K562 (cell line): Measurements from ENCODE around the gene PODXL2. TPM values are rescaled to one million over a fixed set of nuclear protein-coding genes. Genes with fewer than 3 reads are reported as not detected.
A peak's percentile ranks its signal among the peaks of the same experiment; 100 is the strongest.

Source experiments
- ATAC-seq: fragments of 200-7000 bp; cut with Tn5 transposase; 3 replicates; pipeline ENCODE4 v1.9.1; 2020; ENCODE audit warnings: moderate library complexity
- BruUV-seq: library from RNA; stranded (reverse); fragments of 400-500 nt; replicated peaks from 2 replicates; lab custom pipeline; 2021; lab: Mats Ljungman, UMichigan
- CTCF ChIA-PET: fragments of 300-600 bp; formaldehyde crosslinking; extraction: SDS; loops from one replicate; lab custom pipeline; 2021; ENCODE audit warnings: low intra/inter-chr PET ratio; lab: Yijun Ruan, JAX
- POLR2A ChIA-PET: fragments of 300-600, 350-650 bp; sonication (Branson Sonifier 250); formaldehyde crosslinking; extraction: SDS; loops from one replicate; lab custom pipeline; 2021; ENCODE audit warnings: antibody characterized with exemption, inconsistent platforms; lab: Yijun Ruan, JAX
- DNase-seq, 4 experiments: peaks; one replicate each; pipeline versions ENCODE4 v3.0.0 to v3.0.0-alpha.2; 2011 to 2018; ENCODE audit warnings: low spot score in 3 of 4, mixed read lengths in 3 of 4; ENCODE audit errors: extremely low read depth in 1 of 4
- FAIRE-seq: peaks from 2 replicates; lab custom pipeline; 2011; peaks lifted over from hg19 to GRCh38; lab: Jason Lieb, UNC
- H2AFZ ChIP-seq: 2 replicates; pipeline ENCODE4 v1.6.0; 2011; ENCODE audit warnings: low read depth, low read length, control low read depth, inconsistent platforms
- H3K27ac ChIP-seq: fragments of 200-600 bp; 3 replicates; pipeline ENCODE4 v1.8.0; 2011; ENCODE audit warnings: low read depth, mild to moderate bottlenecking, control low read depth, inconsistent platforms, low read length, moderate library complexity, mixed read lengths; ENCODE audit errors: extremely low read depth
- H3K27me3 ChIP-seq, 2 experiments: fragments of 300-600 bp in 1 of 2; 2 replicates in 1 of 2; 3 replicates in 1 of 2; pipeline versions ENCODE4 v1.6.0 to v1.8.0; 2011; ENCODE audit warnings: inconsistent platforms in 2 of 2, low read length in 2 of 2, mild to moderate bottlenecking in 1 of 2, mixed read lengths in 1 of 2, moderate library complexity in 1 of 2; ENCODE audit not compliant: control insufficient read depth in 2 of 2, insufficient read depth in 2 of 2
- H3K36me3 ChIP-seq: fragments of 300-600 bp; 3 replicates; pipeline ENCODE4 v1.8.0; 2011; ENCODE audit warnings: mild to moderate bottlenecking, low read length, inconsistent platforms; ENCODE audit not compliant: control insufficient read depth, insufficient read depth
- H3K4me1 ChIP-seq, 2 experiments: fragments of 200-600 bp in 1 of 2; replicated peaks in 1 of 2; 2 replicates in 1 of 2; 3 replicates in 1 of 2; pipeline versions ENCODE4 v1.5.1 to v1.8.0; 2011; ENCODE audit warnings: inconsistent platforms in 2 of 2, low read length in 2 of 2, mild to moderate bottlenecking in 1 of 2, mixed read lengths in 1 of 2, moderate library complexity in 1 of 2; ENCODE audit not compliant: control insufficient read depth in 2 of 2, insufficient read depth in 2 of 2
- H3K4me2 ChIP-seq: 2 replicates; pipeline ENCODE4 v1.6.1; 2011; ENCODE audit warnings: low read length, control low read depth, inconsistent platforms, mixed read lengths; ENCODE audit not compliant: insufficient read depth
- H3K4me3 ChIP-seq: fragments of 200-600 bp; sonication (generic), shearing (Covaris generic); 2 replicates; pipeline ENCODE4 v1.5.1; 2016; ENCODE audit warnings: control low read depth, inconsistent platforms
- H3K79me2 ChIP-seq: fragments of 200-600 bp; 3 replicates; pipeline ENCODE4 v1.8.0; 2011; ENCODE audit warnings: low read length, inconsistent platforms; ENCODE audit not compliant: control insufficient read depth, insufficient read depth
- H3K9ac ChIP-seq, 2 experiments: 2 replicates each; pipeline versions ENCODE4 v1.6.0 to v1.6.1; 2011; ENCODE audit warnings: low read depth in 2 of 2, low read length in 2 of 2, control low read depth in 1 of 2, inconsistent platforms in 1 of 2, mild to moderate bottlenecking in 1 of 2, mixed read lengths in 1 of 2; ENCODE audit not compliant: insufficient read depth in 1 of 2
- H3K9me1 ChIP-seq: one replicate; pipeline ENCODE4 v1.6.0; 2011; ENCODE audit warnings: inconsistent platforms, mild to moderate bottlenecking, low read length, moderate library complexity; ENCODE audit not compliant: control insufficient read depth, insufficient read depth
- H3K9me3 ChIP-seq: replicated peaks from 2 replicates; pipeline ENCODE4 v1.5.1; 2011; ENCODE audit warnings: low read depth, low read length, inconsistent platforms; ENCODE audit not compliant: control insufficient read depth, insufficient read depth
- H4K20me1 ChIP-seq: replicated peaks from 2 replicates; pipeline ENCODE4 v1.6.1; 2011; ENCODE audit warnings: low read length, inconsistent platforms, mixed read lengths; ENCODE audit not compliant: control insufficient read depth, insufficient read depth
- CREB3L1 ChIP-seq: fragments of 450-650 bp; IDR thresholded peaks from 2 replicates; pipeline ENCODE4 v1.6.1; 2014; ENCODE audit warnings: low read depth, mild to moderate bottlenecking, moderate library complexity, borderline replicate concordance
- WGBS: fragments of 100-300 bp; shearing (Covaris generic); methylation state at CpG from one replicate; pipeline ENCODE4 v1.1.6; 2016; ENCODE audit warnings: low coverage, mixed read lengths; ENCODE audit not compliant: insufficient coverage; ENCODE audit errors: missing lambda C conversion rate; 5-methylcytosine and 5-hydroxymethylcytosine counted together
- in situ Hi-C: fragments of 300-500 bp; cut with MboI; formaldehyde crosslinking; loops from 4 replicates; pipeline ENCODE4 v1.15.0; 2018; ENCODE audit warnings: inconsistent platforms, mixed read lengths
- intact Hi-C: fragments of 100-400 bp; cut with micrococcal nuclease; formaldehyde crosslinking; loops from 2 replicates; pipeline ENCODE4 v1.14.2; 2022
- polyA plus RNA-seq, 8 experiments: library from polyadenylated mRNA; depleted of rRNA in 4 of 8; stranded (reverse) in 5 of 8; unstranded in 3 of 8; fragments of >200 nt; fragmentation: Nextera tagmentation in 2 of 8; fragmentation: Illumina TruSeq in 1 of 8; extraction: Ambion mirVana in 2 of 8; extraction: Trizol in 1 of 8; gene quantifications; 2 replicates each; pipeline versions ENCODE4 v1.2.1 to v1.2.3, GENCODE V29; 2011 to 2014; ENCODE audit warnings: inconsistent platforms in 1 of 8, missing spikeins in 1 of 8
- total RNA-seq, 7 experiments: library from RNA; depleted of rRNA in 6 of 7; stranded (reverse); fragments of >200 nt in 6 of 7; fragmentation: Illumina TruSeq in 2 of 7; extraction: Trizol in 2 of 7; gene quantifications; 2 replicates each; pipeline versions ENCODE4 v1.2.1 to v1.2.3, GENCODE V29; 2011 to 2021; ENCODE audit warnings: low replicate concordance in 1 of 7

The PODXL2 gene
- total and polyA plus RNA-seq, 9 of the 15 experiments (the other 6 are each of a cell fraction or from before 2014, with no cell fraction given): 0.03 to 52.5 (median 21.9) TPM

DNA sequence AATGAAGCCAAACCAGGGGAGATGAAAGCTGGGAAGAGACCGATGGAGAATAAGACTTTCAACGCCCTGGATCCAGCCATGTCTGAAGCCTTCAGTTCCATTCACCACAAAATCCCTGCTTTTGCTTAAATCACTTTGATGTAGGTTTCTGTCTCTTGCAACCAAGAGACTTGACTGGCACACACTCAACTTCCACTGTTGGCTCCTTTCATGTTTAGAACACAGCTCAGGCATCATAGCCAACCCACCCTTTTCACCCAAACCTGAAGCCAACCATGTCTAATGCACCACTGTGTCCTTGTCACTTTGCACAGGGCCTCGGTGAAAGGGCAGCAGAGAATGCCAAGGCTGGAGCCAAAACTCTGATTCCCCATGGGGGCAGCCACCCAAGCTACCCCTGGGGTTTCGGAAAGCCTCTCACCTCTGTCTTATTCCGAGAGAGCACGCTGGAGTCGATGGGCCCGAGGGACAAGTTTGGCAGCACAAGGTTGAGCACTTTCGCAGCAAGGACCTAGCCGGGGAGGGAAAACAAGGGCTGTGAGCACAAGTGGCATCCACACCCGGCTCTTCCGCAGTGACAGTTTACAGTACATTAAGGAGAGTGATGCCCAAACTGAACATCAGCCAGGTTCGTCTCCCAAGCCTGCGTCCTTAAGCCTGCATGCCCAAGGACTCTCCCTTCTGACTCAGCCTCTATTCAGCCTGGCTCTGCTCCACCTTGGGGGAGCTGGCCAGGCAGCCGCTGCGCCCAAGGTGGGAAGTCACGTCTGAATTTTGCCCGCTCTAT lies 81.4 kb downstream of the PODXL2 start:
- H3K9ac ChIP-seq: peak overlapping the region in 1 of 2 experiments; percentile 52; a peak in 1 of 4 replicates
- in situ Hi-C loops: no loop called here
- no peak for DNase-seq
- no peaks in the 10 kb centered on the region for H3K36me3 ChIP-seq
- no peak overlapping the region for H2AFZ ChIP-seq
- no peaks in the 10 kb centered on the region for H3K79me2 ChIP-seq
- no peak overlapping the region for H3K4me3 ChIP-seq
- POLR2A ChIA-PET: interaction anchor here (1.0 kb wide), 1 partner anchor 8 kb away, joined by 4 read pairs; no protein-coding TSS in a partner anchor
- FAIRE-seq: no peak
- 5% methylated on average over 15 of the region's 18 CpGs for WGBS
- no peak overlapping the region for H3K4me2 ChIP-seq
- H3K4me1 ChIP-seq: peaks cover 10% of the 10 kb centered on the region in 2 experiments; a peak in 4 of 5 replicates
- no TSS peak for BruUV-seq
- H3K27ac ChIP-seq: no peak overlapping the region
- peaks cover 2% of the 10 kb centered on the region for H3K9me1 ChIP-seq
- TF ChIP-seq CREB3L1: no peak
- TF ChIP-seq, all 486 proteins: peak for 0
- CTCF ChIA-PET: no interaction called here
- Histone ChIP-seq H4K20me1 (no peaks in the 10 kb centered on the region), H3K9me3 (no peaks in the 10 kb centered on the region), H3K27me3 (peaks cover 13 to 48% of the 10 kb centered on the region in 2 experiments; a peak in 4 of 5 replicates)
- no peak for ATAC-seq
- intact Hi-C loops: no loop called here
